K562 (cell line): Measurements from ENCODE around the gene UBAC2. TPM values are rescaled to one million over a fixed set of nuclear protein-coding genes. Genes with fewer than 3 reads are reported as not detected.

Experiments used
- CEBPB ChIP-seq: fragments of 450-650 bp; IDR thresholded peaks from 2 replicates; pipeline ENCODE4 v1.6.1; 2016; ENCODE audit warnings: missing genetic modification characterization, missing compliant biosample characterization
- CHCHD3 ChIP-seq: fragments of 250-450 bp; sonication (Bioruptor Pico); IDR thresholded peaks from 2 replicates; pipeline ENCODE4 v2.1.2; 2022; ENCODE audit warnings: mild to moderate bottlenecking
- ELF1 ChIP-seq: fragments of 200-800 bp; sonication (Bioruptor generic); IDR thresholded peaks from 2 replicates; pipeline ENCODE4 v1.6.1; 2016; ENCODE audit warnings: missing genetic modification characterization, missing compliant biosample characterization
- NFATC3 ChIP-seq: fragments of 450-650 bp; IDR thresholded peaks from 2 replicates; pipeline ENCODE4 v1.6.1; 2017; ENCODE audit warnings: mild to moderate bottlenecking
- PCBP1 ChIP-seq: fragments of 200-400 bp; formaldehyde crosslinking; IDR thresholded peaks from 2 replicates; pipeline ENCODE4 v1.6.1; 2018; ENCODE audit warnings: mild to moderate bottlenecking, low read depth, low read length; ENCODE audit not compliant: poor library complexity, severe bottlenecking
- TCF15 ChIP-seq: fragments of 250-450 bp; sonication (Bioruptor Pico); IDR thresholded peaks from 2 replicates; pipeline ENCODE4 v1.8.0; 2022; ENCODE audit warnings: moderate library complexity, mild to moderate bottlenecking, inconsistent platforms
- TSC22D4 ChIP-seq: fragments of 450-650 bp; IDR thresholded peaks from 2 replicates; pipeline ENCODE4 v1.6.1; 2016; ENCODE audit warnings: missing genetic modification characterization, missing biosample characterization, control low read depth
- ZBTB7A ChIP-seq: IDR thresholded peaks from 2 replicates; pipeline ENCODE4 v1.6.1; 2011; ENCODE audit warnings: low read depth, mild to moderate bottlenecking, low read length, moderate library complexity, borderline replicate concordance; ENCODE audit not compliant: control insufficient read depth
- ZNF644 ChIP-seq: fragments of 200-800 bp; sonication (Bioruptor generic); IDR thresholded peaks from 2 replicates; pipeline ENCODE4 v1.6.1; 2016; ENCODE audit warnings: low read depth, missing genetic modification characterization, missing compliant biosample characterization
- polyA plus RNA-seq, 8 experiments: library from polyadenylated mRNA; depleted of rRNA in 4 of 8; stranded (reverse) in 5 of 8; unstranded in 3 of 8; fragments of >200 nt; fragmentation: Nextera tagmentation in 2 of 8; fragmentation: Illumina TruSeq in 1 of 8; extraction: Ambion mirVana in 2 of 8; extraction: Trizol in 1 of 8; gene quantifications; 2 replicates each; pipeline versions ENCODE4 v1.2.1 to v1.2.3, GENCODE V29; 2011 to 2014; ENCODE audit warnings: inconsistent platforms in 1 of 8, missing spikeins in 1 of 8
- total RNA-seq, 7 experiments: library from RNA; depleted of rRNA in 6 of 7; stranded (reverse); fragments of >200 nt in 6 of 7; fragmentation: Illumina TruSeq in 2 of 7; extraction: Trizol in 2 of 7; gene quantifications; 2 replicates each; pipeline versions ENCODE4 v1.2.1 to v1.2.3, GENCODE V29; 2011 to 2021; ENCODE audit warnings: low replicate concordance in 1 of 7

UBAC2 gene
- total and polyA plus RNA-seq, 9 of the 15 experiments (the other 6 are each of a cell fraction or from before 2014, with no cell fraction given) = 6.0 to 84.1 (median 32.3) TPM

- TF ChIP-seq ELF1 (tag) = peak; percentile 78; the same call in 1 of the 2 replicates
- TF ChIP-seq CEBPB = peak; percentile 87
- TF ChIP-seq ZNF644 = 0 out of 2 replicates have a peak, but pooled peaks have one; percentile 10
- no peak for TF ChIP-seq TCF15
- TF ChIP-seq TSC22D4 (tag) = no peak
- TF ChIP-seq NFATC3 = peak; percentile 97
- TF ChIP-seq CHCHD3 (CRISPR knock-in tag) = no peak
- TF ChIP-seq PCBP1 = peak; percentile 46
- TF ChIP-seq ZBTB7A = 0 out of 2 replicates have a peak, but pooled peaks have one; percentile 44
Measured at GRCh38 chr13:99199541-99200431, 868 bp upstream of the UBAC2 start (continued).
